ENCODE measurements around the gene MCHR1. TPM values are rescaled to one million over a fixed set of nuclear protein-coding genes. Genes with fewer than 3 reads are reported as not detected.

The MCHR1 gene
- total and polyA plus RNA-seq, 4 experiments from 2014 or later = not detected

DNA sequence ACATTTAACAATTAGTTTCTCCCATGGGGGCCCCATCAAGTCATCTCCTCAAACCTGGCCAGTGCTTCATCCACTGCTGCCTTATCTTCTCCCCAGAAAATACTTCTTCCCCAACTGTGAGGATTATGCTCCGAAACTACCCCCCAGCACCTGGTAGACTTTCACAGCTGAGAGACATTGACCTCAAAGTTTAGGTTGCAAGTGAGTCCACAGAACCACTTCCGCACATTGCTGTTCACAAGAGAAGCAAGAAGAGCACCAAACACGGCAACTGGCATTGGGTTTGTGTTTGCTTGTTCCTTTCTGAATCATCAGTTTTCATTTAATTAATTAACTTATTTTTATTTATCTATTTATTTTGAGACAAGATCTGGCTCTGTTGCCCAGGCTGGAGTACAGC is 6.1 kb downstream of the MCHR1 start:
- peaks cover 6 to 24% (median 10%) of the 10 kb centered on the region in 4 donors for H3K4me1 Mint-ChIP-seq
- no peaks in the 10 kb centered on the region for H3K27me3 ChIP-seq (ENCODE audit: insufficient read depth, low read length)
- peak overlapping the region; percentile 9 for H3K27ac ChIP-seq (ENCODE audit: low read depth, low read length)
- peak in 3 of 5 donors; percentile 5 to 52 (median 27) for DNase-seq
- no peaks in the 10 kb centered on the region for H3K36me3 ChIP-seq (ENCODE audit: insufficient read depth, low read length)
- POLR2A ChIA-PET (ENCODE audit: partially characterized antibody) = interaction anchor here (0.8 to 4.2 kb wide), 3 partner anchors 26 to 74 kb away, joined by 3 to 63 read pairs (median 6); no protein-coding TSS in a partner anchor
- no peaks in the 10 kb centered on the region for H3K36me3 Mint-ChIP-seq
- peaks cover 15% of the 10 kb centered on the region for H3K4me1 ChIP-seq (ENCODE audit: insufficient read depth, low read length)
- intact Hi-C loops (cut with micrococcal nuclease) = no loop called here
- CTCF ChIA-PET (ENCODE audit: partially characterized antibody) = interaction anchor here (0.8 to 4.5 kb wide), 8 partner anchors 9 to 213 kb away, joined by 3 to 38 read pairs (median 3); partner anchors contain the start of genes ST13 and XPNPEP3
- no peaks in the 10 kb centered on the region for H3K9me3 ChIP-seq (ENCODE audit: control insufficient read depth in 1 of 2, low read length in 2 of 2)
- H3K9me3 Mint-ChIP-seq = no peaks in the 10 kb centered on the region
- peak overlapping the region in 1 of 2 donors; percentile 11 for H3K4me3 ChIP-seq (ENCODE audit: low read length in 2 of 2)
- peak overlapping the region in 7 of 8 donors; percentile 13 to 90 (median 85) for H3K4me3 Mint-ChIP-seq
- peaks cover 0 to 5% of the 10 kb centered on the region in 2 donors for H3K27me3 Mint-ChIP-seq
- peak overlapping the region in 6 of 7 donors; percentile 4 to 84 (median 56) for H3K27ac Mint-ChIP-seq

- Mint-ChIP-seq H3K4me3 (no peak overlapping the region), H3K36me3 (no peaks in the 10 kb centered on the region), H3K27me3 (peaks cover 0 to 1% of the 10 kb centered on the region in 2 donors), H3K4me1 (peaks cover 6 to 22% (median 10%) of the 10 kb centered on the region in 4 donors), H3K27ac (no peak overlapping the region), H3K9me3 (no peaks in the 10 kb centered on the region)
- Histone ChIP-seq H3K9me3 (ENCODE audit: control insufficient read depth in 1 of 2, low read length in 2 of 2) (no peaks in the 10 kb centered on the region), H3K36me3 (ENCODE audit: insufficient read depth, low read length) (no peaks in the 10 kb centered on the region), H3K4me3 (ENCODE audit: low read length in 2 of 2) (no peak overlapping the region), H3K27me3 (ENCODE audit: insufficient read depth, low read length) (no peaks in the 10 kb centered on the region), H3K4me1 (ENCODE audit: insufficient read depth, low read length) (peaks cover 12% of the 10 kb centered on the region), H3K27ac (ENCODE audit: low read depth, low read length) (no peak overlapping the region)
- ChIA-PET POLR2A (ENCODE audit: partially characterized antibody) (interaction anchor here (1.1 kb wide), 1 partner anchor 41 kb away, joined by 3 read pairs; no protein-coding TSS in a partner anchor), CTCF (ENCODE audit: partially characterized antibody) (interaction anchor here (1.5 kb wide), 1 partner anchor 72 kb away, joined by 6 read pairs; no protein-coding TSS in a partner anchor)
- no peak for DNase-seq
- intact Hi-C loops (cut with micrococcal nuclease) = no loop called here
These were observed 8.4 kb downstream of the MCHR1 start for GRCh38 chr22:40687706-40688105.

- Histone ChIP-seq H3K4me3 (ENCODE audit: low read length in 2 of 2) (no peak overlapping the region), H3K4me1 (ENCODE audit: insufficient read depth, low read length) (peaks cover 5% of the 10 kb centered on the region), H3K9me3 (ENCODE audit: control insufficient read depth in 1 of 2, low read length in 2 of 2) (no peaks in the 10 kb centered on the region), H3K27ac (ENCODE audit: low read depth, low read length) (no peak overlapping the region), H3K27me3 (ENCODE audit: insufficient read depth, low read length) (no peaks in the 10 kb centered on the region), H3K36me3 (ENCODE audit: insufficient read depth, low read length) (no peaks in the 10 kb centered on the region)
- intact Hi-C loops (cut with micrococcal nuclease) = no loop called here
- Mint-ChIP-seq H3K27ac (no peak overlapping the region), H3K9me3 (no peaks in the 10 kb centered on the region), H3K27me3 (peaks cover 0 to 1% of the 10 kb centered on the region in 2 donors), H3K4me1 (peaks cover 0 to 7% (median 2%) of the 10 kb centered on the region in 4 donors), H3K36me3 (no peaks in the 10 kb centered on the region), H3K4me3 (no peak overlapping the region)
- DNase-seq = no peak
- ChIA-PET CTCF (ENCODE audit: partially characterized antibody) (interaction anchor here (1.5 kb wide), 1 partner anchor 19 kb away, joined by 3 read pairs; no protein-coding TSS in a partner anchor), POLR2A (ENCODE audit: partially characterized antibody) (no interaction called here)
These were observed 11.1 kb downstream of the MCHR1 start for GRCh38 chr22:40690370-40690769.

DNA sequence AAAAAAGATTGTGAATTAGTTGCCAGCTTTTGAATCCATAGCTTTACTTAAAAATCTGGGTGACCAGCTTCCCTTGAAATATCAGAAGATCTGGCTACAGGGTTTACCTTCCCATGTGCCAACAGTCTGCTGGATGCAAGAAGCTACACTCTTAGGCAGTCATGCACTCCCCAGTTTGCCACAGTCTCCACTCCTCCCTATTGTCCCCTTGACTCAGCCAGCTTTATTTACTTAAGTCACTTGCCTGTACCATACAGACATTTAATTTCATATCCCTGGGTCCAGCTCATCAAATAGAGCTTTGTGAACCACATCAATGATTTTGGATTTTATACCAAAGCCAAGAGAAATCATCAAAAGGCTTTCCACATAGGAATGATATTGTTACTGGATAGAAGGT is 12.2 kb downstream of the MCHR1 start:
- CTCF ChIA-PET (ENCODE audit: partially characterized antibody) = interaction anchor here (1.5 to 4.5 kb wide), 2 partner anchors 8 to 20 kb away, joined by 3 to 26 read pairs; no protein-coding TSS in a partner anchor
- POLR2A ChIA-PET (ENCODE audit: partially characterized antibody) = no interaction called here
- DNase-seq = no peak

DNA sequence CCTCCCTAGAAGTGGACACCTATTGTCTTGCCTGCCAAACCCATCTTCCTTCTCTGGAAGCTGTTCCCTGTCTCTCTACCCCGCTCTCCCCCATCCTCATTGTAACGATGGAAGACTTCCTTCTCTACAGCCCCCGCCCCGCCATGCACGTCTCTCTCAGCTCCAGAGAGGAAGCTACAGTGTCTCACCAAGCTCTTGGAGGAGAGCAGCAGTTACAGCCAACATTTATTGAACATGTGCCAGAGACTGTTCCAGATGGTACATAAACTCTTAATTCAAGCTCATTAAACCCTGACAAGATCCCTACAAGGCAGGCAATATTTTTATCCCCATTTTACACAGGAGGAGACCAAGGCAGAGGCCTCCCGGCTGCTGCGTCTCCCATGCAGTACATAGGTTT is 15.1 kb downstream of the MCHR1 start:
- ChIA-PET POLR2A (ENCODE audit: partially characterized antibody) (no interaction called here), CTCF (ENCODE audit: partially characterized antibody) (interaction anchor here (1.0 to 4.5 kb wide), 4 partner anchors 9 to 65 kb away, joined by 3 to 26 read pairs (median 4); no protein-coding TSS in a partner anchor)
- H3K27me3 ChIP-seq (ENCODE audit: insufficient read depth, low read length) = no peaks in the 10 kb centered on the region
- Mint-ChIP-seq H3K27ac (peak overlapping the region in 2 of 7 donors; percentile 19 to 25), H3K4me3 (no peak overlapping the region), H3K27me3 (peaks cover 0 to 1% of the 10 kb centered on the region in 2 donors), H3K9me3 (no peaks in the 10 kb centered on the region), H3K4me1 (no peaks in the 10 kb centered on the region), H3K36me3 (no peaks in the 10 kb centered on the region)
- no peaks in the 10 kb centered on the region for H3K36me3 ChIP-seq (ENCODE audit: insufficient read depth, low read length)
- H3K27ac ChIP-seq (ENCODE audit: low read depth, low read length) = no peak overlapping the region
- H3K4me1 ChIP-seq (ENCODE audit: insufficient read depth, low read length) = no peaks in the 10 kb centered on the region
- intact Hi-C loops (cut with micrococcal nuclease) = no loop called here
- no peaks in the 10 kb centered on the region for H3K9me3 ChIP-seq (ENCODE audit: control insufficient read depth in 1 of 2, low read length in 2 of 2)
- no peak for DNase-seq
- no peak overlapping the region for H3K4me3 ChIP-seq (ENCODE audit: low read length in 2 of 2)

More for the DNA sequence above, 12.2 kb downstream of the MCHR1 start:
- no peaks in the 10 kb centered on the region for H3K27me3 ChIP-seq (ENCODE audit: insufficient read depth, low read length)
- intact Hi-C loops (cut with micrococcal nuclease) = no loop called here
- H3K27me3 Mint-ChIP-seq = peaks cover 0 to 1% of the 10 kb centered on the region in 2 donors
- no peak overlapping the region for H3K27ac Mint-ChIP-seq
- H3K27ac ChIP-seq (ENCODE audit: low read depth, low read length) = no peak overlapping the region
- H3K9me3 Mint-ChIP-seq = no peaks in the 10 kb centered on the region
- H3K4me1 ChIP-seq (ENCODE audit: insufficient read depth, low read length) = peaks cover under 1% of the 10 kb centered on the region
- H3K4me3 ChIP-seq (ENCODE audit: low read length in 2 of 2) = no peak overlapping the region
- H3K9me3 ChIP-seq (ENCODE audit: control insufficient read depth in 1 of 2, low read length in 2 of 2) = no peaks in the 10 kb centered on the region
- H3K4me3 Mint-ChIP-seq = no peak overlapping the region
- no peaks in the 10 kb centered on the region for H3K36me3 Mint-ChIP-seq
- no peaks in the 10 kb centered on the region for H3K36me3 ChIP-seq (ENCODE audit: insufficient read depth, low read length)
- peaks cover 0 to 2% (median under 1%) of the 10 kb centered on the region in 4 donors for H3K4me1 Mint-ChIP-seq

DNA sequence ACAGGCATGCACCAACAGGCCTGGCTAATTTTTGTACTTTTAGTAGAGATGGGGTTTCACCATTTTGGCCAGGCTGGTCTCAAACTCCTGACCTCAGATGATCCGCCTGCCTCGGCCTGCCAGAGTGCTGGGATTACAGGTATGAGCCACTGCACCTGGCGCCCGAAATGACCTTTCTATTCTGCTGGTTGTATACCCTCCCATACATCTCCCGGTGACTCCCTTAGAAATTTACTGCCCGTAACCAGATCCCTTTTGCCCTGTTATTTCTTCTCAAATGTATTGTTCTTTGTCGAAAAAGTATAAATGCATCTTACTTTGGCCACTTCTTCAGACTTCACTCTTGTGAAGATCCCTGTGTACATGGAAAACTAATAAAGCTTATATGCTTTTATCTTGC is 22.0 kb downstream of the MCHR1 start:
- H3K4me3 Mint-ChIP-seq = no peak overlapping the region
- H3K9me3 Mint-ChIP-seq = peaks cover 0 to 2% (median 0%) of the 10 kb centered on the region in 8 donors
- CTCF ChIA-PET (ENCODE audit: partially characterized antibody) = interaction anchor here (1.3 kb wide), 1 partner anchor 18 kb away, joined by 4 read pairs; no protein-coding TSS in a partner anchor
- Histone ChIP-seq H3K4me3 (ENCODE audit: low read length in 2 of 2) (no peak overlapping the region), H3K9me3 (ENCODE audit: control insufficient read depth in 1 of 2, low read length in 2 of 2) (no peaks in the 10 kb centered on the region), H3K27me3 (ENCODE audit: insufficient read depth, low read length) (no peaks in the 10 kb centered on the region), H3K4me1 (ENCODE audit: insufficient read depth, low read length) (peaks cover 5% of the 10 kb centered on the region), H3K27ac (ENCODE audit: low read depth, low read length) (no peak overlapping the region), H3K36me3 (ENCODE audit: insufficient read depth, low read length) (no peaks in the 10 kb centered on the region)
- H3K27me3 Mint-ChIP-seq = no peaks in the 10 kb centered on the region
- DNase-seq = no peak
- peaks cover 9 to 15% (median 13%) of the 10 kb centered on the region in 4 donors for H3K4me1 Mint-ChIP-seq
- POLR2A ChIA-PET (ENCODE audit: partially characterized antibody) = interaction anchor here (1.3 kb wide), 1 partner anchor 10 kb away, joined by 7 read pairs; no protein-coding TSS in a partner anchor
- intact Hi-C loops (cut with micrococcal nuclease) = no loop called here
- no peaks in the 10 kb centered on the region for H3K36me3 Mint-ChIP-seq
- H3K27ac Mint-ChIP-seq = peak overlapping the region in 1 of 7 donors; percentile 2

- Mint-ChIP-seq H3K36me3 (no peaks in the 10 kb centered on the region), H3K4me3 (peak overlapping the region in 1 of 8 donors; percentile 22), H3K27ac (peak overlapping the region in 1 of 7 donors; percentile 31), H3K4me1 (peaks cover 9 to 15% (median 13%) of the 10 kb centered on the region in 4 donors), H3K9me3 (peaks cover 0 to 2% (median 0%) of the 10 kb centered on the region in 8 donors), H3K27me3 (no peaks in the 10 kb centered on the region)
- Histone ChIP-seq H3K36me3 (ENCODE audit: insufficient read depth, low read length) (no peaks in the 10 kb centered on the region), H3K9me3 (ENCODE audit: control insufficient read depth in 1 of 2, low read length in 2 of 2) (no peaks in the 10 kb centered on the region), H3K4me1 (ENCODE audit: insufficient read depth, low read length) (peaks cover 5% of the 10 kb centered on the region), H3K27me3 (ENCODE audit: insufficient read depth, low read length) (no peaks in the 10 kb centered on the region), H3K27ac (ENCODE audit: low read depth, low read length) (no peak overlapping the region), H3K4me3 (ENCODE audit: low read length in 2 of 2) (no peak overlapping the region)
- intact Hi-C loops (cut with micrococcal nuclease) = no loop called here
- POLR2A ChIA-PET (ENCODE audit: partially characterized antibody) = no interaction called here
- no peak for DNase-seq
- CTCF ChIA-PET (ENCODE audit: partially characterized antibody) = no interaction called here
These were observed 23.9 kb downstream of the MCHR1 start for GRCh38 chr22:40703174-40703573.

Data from CD4-positive, alpha-beta memory T cell (primary cell).